HTR-8/SVneo (cell line): Measurements from ENCODE around the gene AAMDC.
"Not testable (repeated sequence)": the region's sequence is repeated elsewhere in the genome, so short reads cannot be mapped to it uniquely, and the experiment has no call there.

Experiments
- DNase-seq: peaks from one replicate; pipeline ENCODE4 v3.0.0; 2011; ENCODE audit warnings: low spot score, mixed read lengths; ENCODE audit not compliant: insufficient read length
- FAIRE-seq: peaks from 2 replicates; lab custom pipeline; 2011; peaks lifted over from hg19 to GRCh38; lab: Jason Lieb, UNC

The AAMDC gene

GRCh38 chr11:77819921-77820564 lies 901 bp upstream of the AAMDC start:
- FAIRE-seq (no peak), DNase-seq (peak; percentile 43)

DNA sequence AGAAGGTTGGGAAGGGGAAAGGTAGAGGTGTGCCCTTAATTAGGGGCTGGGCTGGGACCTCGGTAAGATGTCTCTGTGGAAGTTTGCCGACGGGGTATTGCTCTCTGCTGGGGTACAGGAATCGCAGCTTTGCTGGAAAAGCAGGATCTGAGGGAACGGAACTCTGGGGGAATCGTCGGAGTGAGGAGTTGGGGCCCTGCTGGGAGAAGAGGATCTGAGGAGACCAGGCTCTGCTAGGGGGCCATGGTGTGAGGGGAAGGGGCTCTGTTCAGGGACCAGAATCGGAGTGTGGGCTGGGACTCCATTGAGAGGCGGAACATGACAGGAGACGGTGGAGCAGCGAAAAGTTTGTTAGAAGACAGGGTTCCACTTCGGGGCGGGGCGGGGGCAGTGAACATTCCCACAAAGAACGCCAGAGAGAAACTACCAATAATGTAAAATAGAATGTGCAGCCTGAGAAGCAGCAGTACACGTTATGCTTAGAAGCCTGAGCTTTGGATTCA lies 456 bp downstream of the AAMDC start:
- FAIRE-seq (no peak), DNase-seq (peak; percentile 38)

- DNase-seq, FAIRE-seq: not testable (repeated sequence)
Measured at GRCh38 chr11:77822126-77822525, 1.2 kb downstream of the AAMDC start.

DNA sequence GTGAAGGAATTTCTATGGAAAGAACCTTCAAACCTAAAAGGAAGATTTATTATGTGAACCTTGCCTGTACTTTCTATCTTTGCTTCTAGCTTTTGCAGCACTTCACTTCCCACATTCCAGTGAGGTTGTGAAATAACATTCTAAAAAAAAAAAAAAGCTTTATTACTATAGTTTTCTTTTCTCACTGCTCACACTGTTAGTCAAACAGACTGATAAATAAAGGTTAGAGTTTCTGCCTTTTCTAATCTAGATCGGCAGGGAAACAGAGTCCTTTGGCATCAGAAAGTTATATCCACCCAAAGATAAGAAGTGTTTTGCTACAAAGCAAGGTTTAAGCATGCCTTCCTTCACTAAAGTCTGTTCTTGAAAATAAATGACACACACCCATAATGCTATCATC lies 2.8 kb downstream of the AAMDC start:
- peak; percentile 31 for DNase-seq
- no peak for FAIRE-seq

DNA sequence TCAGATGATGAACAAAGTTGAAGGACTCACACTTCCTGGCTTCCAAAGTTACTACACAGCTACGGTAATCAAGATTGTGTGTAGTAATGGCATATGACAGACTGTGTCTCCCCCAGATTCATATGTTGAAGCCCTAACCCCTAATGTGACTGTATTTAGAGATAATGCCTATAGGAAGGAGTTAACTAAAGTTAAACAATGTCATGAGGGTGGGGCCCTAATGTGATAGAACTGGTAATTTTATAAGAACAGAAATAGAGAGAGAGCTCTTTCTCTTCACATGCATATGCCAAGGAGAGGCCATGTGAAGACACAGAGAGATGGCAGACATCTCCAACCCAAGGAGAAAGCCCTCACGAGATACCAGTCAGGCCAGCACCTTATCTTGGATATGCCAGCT lies 8.0 kb downstream of the AAMDC start:
- FAIRE-seq (no peak), DNase-seq (no peak)

- DNase-seq (no peak), FAIRE-seq (no peak)
Measured at GRCh38 chr11:77833302-77833701, 12.4 kb downstream of the AAMDC start.

DNA sequence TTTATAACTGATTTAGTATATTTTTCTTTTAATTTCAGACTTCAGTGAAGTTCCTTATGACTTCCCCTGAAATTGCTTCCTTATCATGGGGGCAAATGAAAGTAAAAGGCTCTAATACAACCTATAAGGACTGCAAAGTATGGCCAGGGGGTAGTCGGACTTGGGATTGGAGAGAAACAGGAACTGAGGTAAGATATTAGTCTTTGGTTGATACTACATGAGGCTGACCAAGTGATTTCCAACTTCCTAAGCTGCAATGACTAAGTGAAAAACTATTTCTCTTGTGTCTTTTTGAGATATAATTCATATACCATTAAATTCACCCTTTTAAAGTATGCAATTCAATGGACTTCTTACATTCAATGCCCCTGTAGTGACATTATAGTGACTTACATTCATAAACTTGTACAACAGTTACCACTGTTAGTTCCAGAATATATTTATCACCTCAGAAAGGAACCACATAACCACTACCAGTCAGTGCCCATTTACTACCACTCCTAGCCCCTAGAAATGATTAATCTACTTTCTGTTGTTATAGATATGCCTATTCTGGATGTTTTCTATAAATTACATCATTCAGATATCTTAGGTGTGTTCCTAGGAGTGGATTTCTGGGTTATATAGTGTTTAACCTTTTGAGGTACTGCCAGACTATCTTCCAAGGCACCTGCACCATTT lies 21.6 kb downstream of the AAMDC start:
- DNase-seq (no peak), FAIRE-seq (no peak)

- not testable (repeated sequence) for FAIRE-seq, DNase-seq
Measured at GRCh38 chr11:77843700-77844099, 22.8 kb downstream of the AAMDC start.

- DNase-seq (no peak), FAIRE-seq (no peak)
Measured at GRCh38 chr11:77851503-77851902, 30.6 kb downstream of the AAMDC start.

DNA sequence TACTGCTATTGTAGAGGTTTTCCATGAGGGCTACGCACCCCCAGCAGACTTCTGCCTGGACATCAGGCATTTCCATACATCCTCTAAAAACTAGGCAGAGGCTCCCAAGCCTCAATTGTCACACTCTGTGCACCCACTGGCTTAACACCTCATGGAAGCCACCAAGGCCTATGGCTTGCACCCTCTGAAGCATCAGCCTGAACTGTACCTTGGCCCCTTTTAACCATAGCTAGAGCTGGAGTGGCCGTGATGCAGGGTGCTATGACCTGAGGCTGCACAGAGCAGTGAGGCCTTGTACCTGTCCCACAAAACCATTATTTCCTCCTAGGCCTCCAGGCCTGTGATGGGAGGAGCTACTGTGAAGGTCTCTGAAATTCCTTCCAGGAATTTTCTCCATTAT lies 33.9 kb downstream of the AAMDC start:
- DNase-seq: no peak
- FAIRE-seq: no peak

GRCh38 chr11:77857906-77858457 lies 37.0 kb downstream of the AAMDC start:
- not testable (repeated sequence) for DNase-seq, FAIRE-seq

GRCh38 chr11:77861444-77861843 lies 40.5 kb downstream of the AAMDC start:
- not testable (repeated sequence) for DNase-seq, FAIRE-seq

DNA sequence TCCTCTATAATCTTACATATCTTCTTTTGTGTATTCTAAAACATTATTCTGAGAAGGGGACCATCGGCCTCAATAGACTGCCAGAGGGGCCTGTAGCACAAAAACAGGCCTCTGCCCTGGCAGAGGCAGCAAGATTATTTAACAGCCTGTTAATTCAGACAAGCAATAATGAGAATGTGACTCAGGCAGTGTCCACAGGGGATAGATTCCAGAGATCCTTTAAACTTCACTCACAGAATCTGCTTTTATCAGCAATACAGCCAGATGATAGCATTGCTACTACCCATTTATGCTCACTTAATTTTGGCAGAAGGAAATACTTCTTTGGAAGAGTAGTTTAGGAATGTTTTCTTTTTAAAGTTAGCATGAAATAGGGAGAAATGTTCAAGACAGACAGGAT lies 44.9 kb downstream of the AAMDC start:
- no peak for FAIRE-seq
- no peak for DNase-seq

GRCh38 chr11:77866336-77866735 lies 45.4 kb downstream of the AAMDC start:
- DNase-seq: no peak
- no peak for FAIRE-seq

- no peak for DNase-seq
- no peak for FAIRE-seq
Measured at GRCh38 chr11:77868744-77869143, 47.8 kb downstream of the AAMDC start.

DNA sequence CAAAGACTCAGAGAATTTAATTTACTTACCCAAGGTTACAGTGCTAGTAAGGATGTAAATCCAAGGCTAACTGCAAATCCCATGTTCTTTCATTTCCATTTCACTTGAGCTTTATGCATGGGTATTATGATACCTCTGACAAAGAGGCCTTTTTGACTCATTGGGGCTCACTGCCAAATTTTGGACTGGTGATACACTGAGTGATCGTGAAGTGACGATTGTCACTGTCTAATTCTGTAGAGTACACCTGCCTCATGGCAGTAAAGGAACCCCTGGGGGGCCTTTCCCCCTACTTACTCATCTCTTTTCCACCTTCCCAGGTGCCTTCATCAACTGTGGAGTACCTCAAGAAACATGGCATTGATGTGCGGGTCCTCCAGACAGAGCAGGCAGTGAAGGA lies 50.9 kb downstream of the AAMDC start:
- no peak for FAIRE-seq
- DNase-seq: no peak

GRCh38 chr11:77873345-77873744 lies 52.4 kb downstream of the AAMDC start:
- no peak for FAIRE-seq
- no peak for DNase-seq

DNA sequence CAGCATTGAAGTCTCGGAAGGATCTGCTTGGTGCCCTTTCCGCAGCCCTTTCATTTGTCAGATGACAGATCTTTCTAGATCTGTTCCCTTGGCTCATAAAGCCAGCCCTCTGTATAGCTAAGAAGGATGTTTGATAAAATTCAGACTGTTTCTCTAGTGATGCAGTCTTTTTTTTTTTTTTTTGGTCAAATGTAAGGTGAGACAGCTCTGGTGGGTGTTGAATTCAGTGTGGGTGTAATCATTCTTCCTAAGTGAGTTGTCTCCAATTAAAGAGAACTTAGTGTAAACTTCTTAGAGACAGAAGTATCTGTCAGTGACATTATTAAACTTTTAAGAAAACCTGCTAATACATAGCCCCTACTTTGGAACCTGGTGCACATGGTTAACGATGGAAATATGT lies 53.3 kb downstream of the AAMDC start:
- DNase-seq (no peak), FAIRE-seq (peak; percentile 51)

DNA sequence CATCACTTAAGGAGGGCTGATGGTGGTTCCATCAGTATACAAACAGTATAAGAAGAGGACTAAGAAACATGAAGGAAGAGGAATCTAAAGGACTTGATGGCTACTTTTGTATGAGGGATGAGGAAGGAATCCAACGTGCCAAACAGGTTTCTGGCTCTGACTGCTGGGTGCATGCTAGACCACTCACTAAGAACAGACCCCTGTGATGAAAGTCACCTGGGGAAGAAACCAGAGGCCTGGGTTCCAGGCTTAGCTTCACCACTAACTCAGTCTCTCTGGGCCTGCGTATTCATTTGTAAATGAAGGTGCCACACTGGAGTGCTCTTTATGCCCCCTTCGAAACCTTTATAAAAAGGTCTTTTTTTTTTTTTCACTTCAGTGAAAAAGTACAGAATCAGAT lies 55.1 kb downstream of the AAMDC start:
- FAIRE-seq (no peak), DNase-seq (no peak)

DNA sequence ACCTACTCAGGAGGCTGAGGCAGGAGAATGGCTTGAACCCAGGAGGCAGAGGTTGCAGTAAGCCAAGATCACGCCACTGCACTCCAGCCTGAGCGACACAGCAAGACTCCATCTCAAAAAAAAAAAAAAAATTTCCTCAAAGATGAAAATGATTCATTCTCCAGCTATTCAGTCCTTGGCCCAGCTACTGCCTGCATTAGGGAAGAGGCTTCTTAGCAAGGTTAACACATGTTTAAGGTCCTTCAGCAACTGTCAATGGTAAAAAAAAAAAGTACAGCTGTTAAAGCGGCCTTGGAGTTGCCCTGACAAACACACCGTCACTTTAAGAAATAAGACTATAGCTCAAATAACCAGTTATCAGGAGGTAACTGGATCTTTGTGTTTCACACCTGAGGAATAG lies 57.3 kb downstream of the AAMDC start:
- DNase-seq (peak; percentile 71), FAIRE-seq (peak; percentile 36)

DNA sequence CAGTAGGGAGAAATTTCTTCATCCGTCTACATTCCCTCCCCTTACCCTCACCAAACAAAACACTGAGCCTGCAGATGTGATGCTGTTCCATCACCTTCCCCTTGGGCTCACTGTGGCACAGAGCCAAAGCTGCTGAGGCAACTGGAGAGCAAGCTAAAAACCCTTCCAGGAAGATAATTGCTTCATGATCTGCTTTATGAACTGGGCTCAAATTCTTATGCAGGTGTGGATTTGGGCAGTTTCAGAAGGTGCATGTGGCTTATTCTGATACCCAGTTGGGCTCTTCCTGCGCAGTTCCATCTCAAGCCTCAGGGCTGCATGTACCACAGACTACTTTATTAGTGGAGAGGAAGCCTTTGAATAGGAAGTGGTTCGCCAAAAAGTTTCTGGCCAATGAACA lies 58.3 kb downstream of the AAMDC start:
- DNase-seq (no peak), FAIRE-seq (no peak)
